Fibroblast of lung (primary cell): ENCODE data around the gene TOP1. TPM values are rescaled to one million over a fixed set of nuclear protein-coding genes. Genes with fewer than 3 reads are reported as not detected.

Source experiments
- DNase-seq, 2 donors: peaks; one replicate each; pipeline versions ENCODE4 v3.0.0 to v3.0.0-alpha.2; 2010; ENCODE audit warnings: low read depth in 2 of 2
- H2AFZ ChIP-seq: 2 replicates; pipeline ENCODE4 v1.5.1; 2012; ENCODE audit warnings: low read length, control low read depth, inconsistent platforms
- H3K27ac ChIP-seq: 2 replicates; pipeline ENCODE4 v1.5.1; 2011; ENCODE audit warnings: low read length, control low read depth; ENCODE audit not compliant: insufficient read depth
- H3K27me3 ChIP-seq: 2 replicates; pipeline ENCODE4 v1.5.1; 2011; ENCODE audit warnings: mild to moderate bottlenecking, low read length; ENCODE audit not compliant: control insufficient read depth, insufficient read depth
- H3K36me3 ChIP-seq: 2 replicates; pipeline ENCODE4 v1.5.1; 2011; ENCODE audit warnings: low read length; ENCODE audit not compliant: control insufficient read depth, insufficient read depth
- H3K4me1 ChIP-seq: 2 replicates; pipeline ENCODE4 v1.5.1; 2011; ENCODE audit warnings: low read length; ENCODE audit not compliant: control insufficient read depth, insufficient read depth; ENCODE audit errors: extremely low read depth
- H3K4me2 ChIP-seq: 2 replicates; pipeline ENCODE4 v1.5.1; 2011; ENCODE audit warnings: low read length, control low read depth; ENCODE audit not compliant: insufficient read depth; ENCODE audit errors: extremely low read depth
- H3K4me3 ChIP-seq, 4 experiments: fragments of 200-600 bp in 1 of 4; sonication (generic) in 1 of 4; replicated peaks in 1 of 4; 2 replicates each; pipeline ENCODE4 v1.5.1; 2011 to 2016; ENCODE audit warnings: low read length in 4 of 4, low read depth in 3 of 4, mild to moderate bottlenecking in 3 of 4, control low read depth in 2 of 4, inconsistent platforms in 1 of 4, mixed read lengths in 1 of 4; ENCODE audit not compliant: insufficient read depth in 1 of 4; ENCODE audit errors: control extremely low read depth in 1 of 4
- H3K79me2 ChIP-seq: 2 replicates; pipeline ENCODE4 v1.5.1; 2012; ENCODE audit warnings: mild to moderate bottlenecking, low read length, inconsistent platforms; ENCODE audit not compliant: control insufficient read depth, insufficient read depth
- H3K9ac ChIP-seq: 2 replicates; pipeline ENCODE4 v1.5.1; 2011; ENCODE audit warnings: mild to moderate bottlenecking, low read length, control low read depth; ENCODE audit not compliant: insufficient read depth
- H3K9me3 ChIP-seq: 2 replicates; pipeline ENCODE4 v1.5.1; 2012; ENCODE audit warnings: low read depth, low read length; ENCODE audit not compliant: control insufficient read depth, insufficient read depth
- H4K20me1 ChIP-seq: 2 replicates; pipeline ENCODE4 v1.5.1; 2011; ENCODE audit warnings: low read length; ENCODE audit not compliant: control insufficient read depth, insufficient read depth; ENCODE audit errors: extremely low read depth
- CTCF ChIP-seq, 2 donors: IDR thresholded peaks in 1 of 2; conservative IDR thresholded peaks in 1 of 2; 1 replicate in 1 of 2; 2 replicates in 1 of 2; pipeline ENCODE4 v1.5.1; 2011 to 2012; ENCODE audit warnings: low read length in 2 of 2, control low read depth in 1 of 2, inconsistent platforms in 1 of 2, low read depth in 1 of 2, mild to moderate bottlenecking in 1 of 2
- EZH2 ChIP-seq: IDR thresholded peaks from 2 replicates; pipeline ENCODE4 v1.5.1; 2012; ENCODE audit warnings: low read length, control low read depth, mild to moderate bottlenecking; ENCODE audit errors: missing control alignments
- polyA plus RNA-seq, 2 donors: library from polyadenylated mRNA; depleted of rRNA in 1 of 2; stranded (reverse) in 1 of 2; unstranded in 1 of 2; fragments of >200 nt; gene quantifications; 2 replicates each; pipeline ENCODE4 v1.2.1, GENCODE V29; 2011 to 2012; ENCODE audit warnings: missing spikeins in 1 of 2
- total RNA-seq: library from RNA; depleted of rRNA; stranded (reverse); fragments of >200 nt; gene quantifications from 2 replicates; pipeline ENCODE4 v1.2.1, GENCODE V29; 2014

TOP1 gene
- total and polyA plus RNA-seq, 2 donors (not counting 1 experiment from before 2014, with no cell fraction given) = 18.4 to 35.3 TPM

GRCh38 chr20:41134362-41135186 is 106.0 kb downstream of the TOP1 start:
- no peak overlapping the region for H3K4me2 ChIP-seq
- no peak overlapping the region for H3K27ac ChIP-seq
- no peak for TF ChIP-seq EZH2
- peaks cover 4% of the 10 kb centered on the region for H3K4me1 ChIP-seq
- H3K36me3 ChIP-seq = no peaks in the 10 kb centered on the region
- H4K20me1 ChIP-seq = no peaks in the 10 kb centered on the region
- DNase-seq = no peak
- H3K4me3 ChIP-seq = no peak overlapping the region
- no peaks in the 10 kb centered on the region for H3K9me3 ChIP-seq
- peaks cover 21% of the 10 kb centered on the region for H3K79me2 ChIP-seq
- H3K27me3 ChIP-seq = no peaks in the 10 kb centered on the region
- no peak overlapping the region for H2AFZ ChIP-seq
- H3K9ac ChIP-seq = no peak overlapping the region

DNA sequence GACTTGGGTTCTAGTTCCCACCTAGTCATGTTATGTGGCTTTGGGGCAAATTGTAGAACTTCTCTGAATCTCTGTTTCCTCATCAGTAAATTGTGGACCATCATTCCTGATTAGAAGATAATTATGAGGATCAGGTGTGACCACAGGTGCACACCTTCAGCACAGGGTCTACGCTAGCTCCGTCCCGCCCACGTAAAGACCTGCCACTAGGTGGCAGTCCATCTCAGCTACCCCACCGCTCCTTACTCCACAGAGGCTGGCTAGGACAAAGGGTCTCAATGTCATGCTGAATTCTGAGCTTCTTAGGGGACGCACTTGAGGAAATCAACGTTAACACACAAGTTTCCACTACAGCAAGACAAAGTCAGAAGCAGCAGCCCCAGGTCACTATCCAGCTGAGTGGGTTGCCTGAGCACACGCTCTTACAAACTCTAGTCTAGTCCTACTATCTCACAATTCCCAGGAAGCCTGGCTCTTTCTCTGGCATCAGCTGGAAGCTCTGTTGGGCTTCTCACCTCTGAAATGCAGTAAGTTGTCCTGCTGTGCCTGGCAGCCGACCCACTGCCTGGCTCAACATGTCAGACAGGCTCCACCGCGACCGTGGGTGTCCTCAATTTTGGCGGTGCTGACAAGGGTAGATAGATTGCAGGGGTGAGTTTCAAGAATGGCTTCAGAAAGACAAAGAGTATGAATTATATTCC is 106.7 kb downstream of the TOP1 start:
- no peak overlapping the region for H2AFZ ChIP-seq
- no peaks in the 10 kb centered on the region for H3K36me3 ChIP-seq
- H3K4me2 ChIP-seq = no peak overlapping the region
- H3K9me3 ChIP-seq = no peaks in the 10 kb centered on the region
- peaks cover 10% of the 10 kb centered on the region for H3K4me1 ChIP-seq
- TF ChIP-seq CTCF (conservative IDR thresholded peaks at IDR 0.05 in 1 of 2, IDR thresholded peaks at IDR 0.05 in 1 of 2; ENCODE audit: low read depth in 1 of 2, low read length in 2 of 2) (peak; percentile 51 to 66), EZH2 (no peak)
- no peaks in the 10 kb centered on the region for H4K20me1 ChIP-seq
- H3K27ac ChIP-seq = no peak overlapping the region
- no peaks in the 10 kb centered on the region for H3K27me3 ChIP-seq
- H3K4me3 ChIP-seq = no peak overlapping the region
- H3K79me2 ChIP-seq = peaks cover 28% of the 10 kb centered on the region
- H3K9ac ChIP-seq = no peak overlapping the region
- DNase-seq = no peak

GRCh38 chr20:41135888-41136679 is 107.5 kb downstream of the TOP1 start:
- Histone ChIP-seq H3K4me2 (peak overlapping the region; percentile 34), H3K4me3 (peak overlapping the region; percentile 46 to 82 (median 72)), H3K79me2 (peaks cover 36% of the 10 kb centered on the region), H3K36me3 (no peaks in the 10 kb centered on the region), H3K9ac (peak overlapping the region; percentile 97), H4K20me1 (no peaks in the 10 kb centered on the region), H2AFZ (peak overlapping the region; percentile 86), H3K27me3 (no peaks in the 10 kb centered on the region), H3K9me3 (no peaks in the 10 kb centered on the region), H3K27ac (peak overlapping the region; percentile 84), H3K4me1 (peaks cover 14% of the 10 kb centered on the region)
- DNase-seq = no peak
- TF ChIP-seq EZH2 = no peak
- TF ChIP-seq CTCF (conservative IDR thresholded peaks at IDR 0.05 in 1 of 2, IDR thresholded peaks at IDR 0.05 in 1 of 2; ENCODE audit: low read depth in 1 of 2, low read length in 2 of 2) = no peak
